Ramos (cell line): Measurements from ENCODE around the gene GHDC.
"Not testable (repeated sequence)": the region's sequence is repeated elsewhere in the genome, so short reads cannot be mapped to it uniquely, and the experiment has no call there.

Experiments used
- in situ Hi-C: fragments of 300-500 bp; cut with MboI; formaldehyde crosslinking; loops from one replicate; pipeline ENCODE4 v1.14.3; 2022; ENCODE audit warnings: low sequenced_read_pairs; ENCODE audit not compliant: unreplicated experiment

Gene GHDC

DNA sequence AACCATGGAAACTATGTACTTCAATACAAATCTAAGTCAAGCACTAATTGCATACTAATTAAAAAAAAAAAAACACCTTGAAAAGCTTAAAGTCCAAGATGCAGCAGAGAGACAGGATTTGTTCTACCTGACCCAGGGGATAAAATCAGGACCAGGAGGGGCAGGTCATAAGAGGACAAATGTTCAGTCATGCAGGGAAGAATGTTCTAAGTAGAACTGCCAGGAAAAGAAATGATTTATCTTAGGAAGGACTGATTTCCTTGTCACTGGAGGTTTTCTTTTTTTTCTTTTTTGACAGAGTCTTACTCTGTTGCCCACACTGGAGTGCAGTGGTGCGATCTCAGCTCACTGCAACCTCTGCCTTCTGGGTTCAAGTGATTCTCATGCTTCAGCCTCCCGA is 9.1 kb upstream of the GHDC start:
- in situ Hi-C loops = no loop called here

DNA sequence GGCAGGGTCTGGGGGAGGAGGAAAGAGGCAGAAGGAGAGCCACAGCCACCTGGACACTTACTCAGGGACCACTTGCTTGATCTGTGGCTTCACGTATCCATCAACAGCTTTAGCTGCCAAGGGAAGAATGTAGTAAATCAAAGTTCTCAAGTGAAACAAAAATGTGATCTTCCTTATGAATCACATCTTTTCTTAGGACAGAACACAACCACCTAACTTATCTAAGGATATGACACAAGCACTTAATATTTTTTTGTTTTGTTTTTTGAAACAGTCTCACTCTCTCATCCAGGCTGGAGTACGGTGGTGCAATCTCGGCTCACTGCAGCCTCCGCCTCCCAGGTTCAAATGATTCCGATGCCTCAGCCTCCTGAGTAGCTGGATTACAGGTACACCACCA is 8.4 kb upstream of the GHDC start:
- in situ Hi-C loops = no loop called here

DNA sequence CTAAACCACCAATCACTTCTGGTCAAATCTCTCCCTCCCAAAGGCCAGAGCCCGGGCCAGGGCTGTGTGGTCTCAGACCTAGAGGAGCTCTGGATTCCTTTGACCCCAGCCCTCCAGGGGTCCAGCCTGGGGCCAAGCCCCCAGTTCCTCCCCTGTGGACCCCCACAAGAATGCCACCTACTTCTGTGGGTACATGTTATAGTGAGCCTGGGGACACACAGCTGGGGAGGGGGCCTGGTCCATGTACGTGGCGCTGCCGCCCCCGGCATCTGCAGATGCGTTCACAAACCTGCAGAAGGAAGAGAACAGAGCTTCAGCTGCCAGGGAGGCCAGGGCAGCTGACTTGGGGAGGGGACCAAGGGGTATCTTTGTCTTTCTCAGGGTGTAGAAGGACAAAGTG is 7.9 kb upstream of the GHDC start:
- in situ Hi-C loops = no loop called here

DNA sequence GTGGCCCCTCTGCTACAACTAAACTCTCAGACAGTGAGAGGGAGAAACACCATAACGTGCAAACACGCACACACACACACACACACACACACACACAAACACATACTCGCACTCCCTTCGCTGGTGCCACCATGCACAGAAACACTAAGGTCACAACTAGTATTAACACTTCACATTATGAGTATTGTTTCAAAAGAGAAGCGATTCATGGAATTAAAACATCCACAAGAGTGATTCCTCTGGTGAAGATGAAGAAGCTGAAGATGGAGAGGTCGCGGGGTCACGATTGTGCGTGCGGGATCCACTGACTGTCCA is 7.1 kb upstream of the GHDC start:
- in situ Hi-C loops = no loop called here

DNA sequence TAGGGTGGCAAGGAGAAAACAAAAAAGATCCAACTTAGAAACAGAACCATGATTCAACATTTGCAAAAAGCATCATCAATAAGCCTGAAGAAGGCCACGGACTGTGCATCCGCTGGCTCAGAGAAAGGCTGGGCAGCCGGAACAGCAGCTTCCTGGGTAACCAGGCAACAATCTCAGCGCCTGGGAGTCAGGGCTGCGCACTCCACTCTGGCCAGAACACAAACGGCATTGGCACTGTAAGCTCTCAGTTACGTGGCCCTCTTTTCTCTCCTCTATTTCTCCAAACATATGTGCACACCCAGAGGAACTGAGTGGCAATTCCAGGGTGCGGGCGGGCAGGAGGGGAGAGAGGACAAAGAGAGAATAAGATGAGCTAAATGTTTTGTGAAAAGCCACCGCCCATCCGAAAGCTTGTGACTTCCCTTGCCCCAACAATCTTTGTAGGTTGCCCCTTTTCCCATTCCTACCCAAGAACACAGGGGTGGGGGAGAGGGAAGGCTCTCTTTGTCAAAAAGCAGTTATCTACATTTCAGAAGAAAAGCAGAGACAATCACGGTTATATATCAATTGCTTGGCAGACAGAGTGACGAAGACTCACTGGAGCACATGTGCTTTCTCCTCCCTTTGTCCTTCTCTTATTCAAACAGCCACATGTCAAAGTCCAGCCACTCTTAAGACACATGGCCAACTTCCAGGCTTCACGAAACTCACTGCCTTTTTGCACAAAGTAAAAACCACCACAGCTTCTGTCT is 6.6 kb upstream of the GHDC start:
- in situ Hi-C loops = no loop called here

DNA sequence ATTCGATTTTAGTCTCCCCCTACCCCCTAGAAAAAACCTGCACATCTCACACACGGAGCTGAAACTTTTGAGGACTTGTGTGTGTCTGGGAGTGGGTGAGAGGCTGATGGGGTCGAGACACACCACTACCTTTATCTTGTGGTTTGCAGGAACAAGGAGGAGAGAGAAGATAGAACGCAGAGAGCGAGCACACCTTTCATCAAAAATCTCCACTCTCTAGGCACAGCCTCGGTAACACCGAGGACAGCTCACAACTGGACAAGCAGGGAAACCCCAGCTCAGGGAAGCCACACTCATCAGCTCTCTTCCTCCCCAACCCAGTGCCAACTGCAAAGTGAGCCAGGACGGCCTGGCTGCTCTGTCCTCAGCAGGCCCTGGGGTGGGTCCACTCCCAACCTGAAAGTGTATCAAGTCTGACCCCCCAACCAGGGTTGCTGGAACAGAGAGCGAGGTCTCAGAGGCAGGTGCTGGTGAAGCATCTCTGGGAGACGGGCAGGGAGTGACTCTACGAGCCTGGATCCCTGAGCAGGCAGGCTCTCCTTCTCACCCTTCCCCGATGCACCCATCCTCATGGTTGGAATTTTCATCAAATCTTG is 5.2 kb upstream of the GHDC start:
- in situ Hi-C loops = no loop called here

DNA sequence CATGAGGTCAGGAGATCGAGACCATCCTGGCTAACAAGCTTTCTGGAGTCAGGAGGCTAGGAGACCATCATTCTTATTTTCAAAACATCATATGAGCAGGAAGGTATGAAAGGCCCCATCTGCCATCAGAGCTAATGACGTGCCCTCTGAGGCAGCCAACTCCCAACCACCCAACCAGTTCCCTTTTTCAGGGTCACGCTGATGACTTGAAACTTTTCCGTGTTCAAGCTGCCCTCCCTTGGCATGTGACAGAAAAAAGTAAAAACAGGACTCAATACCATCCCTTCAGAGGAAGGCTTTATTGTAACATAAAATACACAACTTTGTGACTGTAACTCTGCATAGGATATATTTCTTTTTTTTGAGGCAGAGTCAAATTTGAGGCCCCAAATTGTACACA is 4.6 kb upstream of the GHDC start:
- in situ Hi-C loops = no loop called here

DNA sequence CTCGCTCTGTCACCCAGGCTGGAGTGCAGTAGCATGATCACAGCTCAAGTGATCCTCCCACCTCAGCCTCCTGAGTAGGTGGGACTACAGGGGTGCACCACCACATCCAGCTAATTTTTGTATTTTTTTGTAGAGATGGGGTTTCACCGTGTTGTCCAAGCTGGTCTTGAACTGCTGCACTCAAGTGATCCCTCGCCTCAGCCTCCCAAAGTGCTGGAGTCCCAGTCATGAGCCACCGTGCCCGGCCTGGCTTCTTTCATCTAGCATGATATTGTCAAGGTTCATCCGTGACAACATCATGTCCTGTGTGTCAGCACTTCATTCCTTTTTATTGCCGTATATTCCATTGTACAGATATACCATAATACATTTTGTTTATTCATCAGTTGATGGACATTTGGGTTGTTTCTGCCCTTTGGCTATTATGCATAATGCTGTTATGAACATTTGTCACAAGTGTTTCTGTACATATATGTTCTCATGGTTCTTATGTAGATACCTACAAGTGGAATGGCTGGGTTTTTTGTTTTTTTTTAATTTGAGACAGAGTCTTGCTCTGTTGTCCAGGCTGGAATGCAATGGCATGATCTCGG is 3.4 kb upstream of the GHDC start:
- in situ Hi-C loops = no loop called here

DNA sequence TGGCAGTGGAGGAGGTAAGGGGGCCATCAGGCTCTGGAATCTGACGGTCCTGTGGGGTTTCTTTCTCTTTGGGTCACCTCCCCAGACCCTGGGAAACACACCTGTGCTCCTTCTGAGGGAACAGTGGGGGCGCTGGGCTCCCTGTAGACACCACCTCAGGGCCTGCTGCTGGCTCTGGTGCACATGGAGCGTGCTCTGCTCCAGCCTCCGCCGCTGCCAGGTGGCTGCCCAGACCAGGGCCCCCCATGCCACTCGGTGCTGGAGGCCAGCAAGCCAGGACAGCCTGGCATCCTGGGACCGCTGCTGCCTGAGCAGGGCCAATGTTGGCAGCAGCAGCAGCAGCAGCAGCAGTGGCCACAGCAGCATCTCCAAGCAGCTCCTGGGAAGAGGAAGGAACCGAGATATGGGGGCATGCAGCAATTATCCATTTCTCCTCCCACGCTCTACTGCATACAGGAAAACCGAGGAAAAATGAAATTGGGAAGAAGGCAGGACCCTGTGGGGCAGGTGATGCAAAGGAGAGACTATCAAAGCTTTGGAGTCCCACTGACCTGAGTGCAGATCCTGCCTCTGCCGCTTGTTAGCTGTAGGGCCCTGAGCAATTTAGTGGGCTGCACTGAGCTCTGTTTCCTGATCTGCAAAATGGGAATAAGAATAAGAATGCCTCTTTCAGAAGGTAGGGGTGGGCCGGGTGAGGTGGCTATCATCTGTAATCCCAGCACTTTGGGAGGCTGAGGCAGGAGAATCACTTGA is 902 bp downstream of the GHDC start:
- in situ Hi-C loops = no loop called here

DNA sequence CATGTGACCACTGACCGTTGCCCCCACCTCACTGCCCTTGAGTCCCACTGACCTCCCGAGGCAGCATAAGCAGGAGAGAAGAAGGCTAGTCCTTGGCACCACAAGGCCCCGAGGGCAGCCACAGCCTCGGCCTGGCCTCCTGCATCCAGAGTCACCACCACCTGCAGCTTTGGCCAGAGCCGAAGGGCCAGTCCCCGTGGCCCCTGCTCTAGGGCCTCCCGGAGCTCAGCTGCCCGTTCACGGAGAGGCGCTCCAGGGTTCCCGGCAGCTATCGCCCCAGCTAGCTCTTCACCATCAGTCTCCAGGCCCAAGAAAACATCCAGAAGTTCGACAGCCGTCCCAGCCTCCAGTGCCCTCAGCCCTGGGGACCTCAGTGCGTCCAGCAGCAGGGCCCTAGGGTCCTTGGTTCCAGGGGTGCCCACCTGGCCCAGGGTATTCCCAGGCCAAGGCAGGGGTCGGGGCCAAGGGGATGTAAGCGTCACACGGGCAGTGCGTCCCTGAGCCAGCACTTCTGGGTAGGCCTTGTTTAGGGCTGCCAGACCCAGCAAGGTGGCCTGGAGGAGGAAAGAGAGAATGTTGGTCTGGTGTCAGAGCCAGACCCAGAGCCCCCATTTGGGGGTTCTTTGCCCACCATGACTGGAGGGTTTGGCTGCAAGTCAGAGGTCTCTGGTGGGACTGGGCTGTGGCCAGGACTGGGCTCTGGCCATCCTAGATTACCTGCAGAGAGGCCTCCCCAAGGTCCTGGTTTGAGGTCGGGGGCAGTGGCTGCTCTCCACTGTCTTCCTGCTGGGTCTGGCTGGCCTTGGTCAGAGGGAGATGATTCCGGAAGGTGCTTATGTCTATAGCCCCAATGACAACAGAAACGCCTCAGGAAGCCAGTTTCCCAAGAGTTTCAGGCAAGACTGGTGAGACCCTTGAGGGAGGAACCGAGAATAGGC is 1.8 kb downstream of the GHDC start:
- in situ Hi-C loops = no loop called here

DNA sequence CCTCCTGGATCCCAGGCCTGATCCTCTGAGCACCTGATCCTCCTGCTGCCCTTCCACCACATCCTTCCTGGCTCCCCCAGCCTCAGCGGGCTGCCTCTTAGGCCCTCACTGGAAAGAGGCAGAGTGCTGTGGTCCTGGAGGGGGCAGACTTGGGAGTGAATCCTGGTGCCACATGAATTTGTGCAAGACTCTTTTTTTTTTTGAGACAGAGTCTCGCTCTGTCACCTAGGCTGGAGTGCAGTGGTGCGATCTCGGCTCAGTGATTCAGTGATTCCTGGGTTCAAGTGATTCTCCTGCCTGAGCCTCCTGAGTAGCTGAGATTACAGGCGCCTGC is 3.1 kb downstream of the GHDC start:
- in situ Hi-C loops = no loop called here

DNA sequence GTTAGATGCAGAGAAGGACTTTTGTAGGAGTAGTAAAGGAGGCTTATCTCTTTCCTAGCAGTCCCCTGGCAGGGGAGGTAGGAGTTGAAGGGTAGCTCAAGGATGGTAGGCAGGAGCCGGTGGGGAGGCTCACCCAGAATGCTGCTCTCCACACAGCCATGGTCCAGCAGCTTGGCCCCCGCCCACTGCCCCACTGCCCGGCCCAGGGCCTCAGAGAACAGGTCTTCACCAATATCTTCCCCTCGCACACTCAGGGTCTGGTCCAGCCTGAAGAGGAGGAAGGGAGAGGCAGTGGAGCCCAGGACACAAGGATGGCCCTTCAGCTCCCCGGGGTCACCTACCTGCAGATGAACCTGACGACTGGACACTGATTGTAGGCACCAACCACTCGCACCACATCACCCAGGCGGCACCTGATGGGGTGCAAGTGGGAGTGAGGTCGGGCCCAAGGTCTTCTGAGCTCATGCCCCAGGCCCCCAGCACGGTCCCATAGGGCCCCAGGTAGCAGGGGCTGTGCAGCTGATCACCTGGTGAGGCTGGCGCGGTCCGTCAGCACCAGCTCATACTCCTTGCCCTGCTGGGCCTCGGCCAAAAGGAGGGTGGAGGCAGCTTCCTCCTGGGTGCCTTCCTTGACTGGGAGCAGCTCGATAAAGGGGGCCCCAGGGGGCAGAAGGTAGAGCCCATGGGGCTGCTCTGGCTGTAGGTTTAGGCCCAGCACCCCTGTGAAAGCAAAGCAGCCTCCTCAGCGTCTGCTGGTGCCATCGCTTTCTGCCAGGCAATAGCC is 3.6 kb downstream of the GHDC start:
- in situ Hi-C loops = no loop called here

DNA sequence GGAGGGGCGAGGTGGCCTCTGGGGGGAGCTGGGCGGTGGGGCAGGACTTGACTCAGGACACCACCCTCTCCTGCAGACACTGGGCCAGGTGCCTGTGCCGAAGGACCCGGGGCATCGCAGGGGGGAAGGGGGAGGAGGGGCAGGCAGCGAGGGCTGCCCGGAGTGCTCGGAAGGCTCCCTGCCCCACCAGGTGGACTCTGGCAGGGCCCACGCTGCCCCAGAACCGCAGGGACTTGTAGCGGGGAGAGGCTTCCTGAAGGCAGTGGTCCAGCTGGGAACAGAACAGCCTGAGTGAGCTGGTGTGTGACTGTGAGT is 4.7 kb downstream of the GHDC start:
- in situ Hi-C loops = no loop called here

DNA sequence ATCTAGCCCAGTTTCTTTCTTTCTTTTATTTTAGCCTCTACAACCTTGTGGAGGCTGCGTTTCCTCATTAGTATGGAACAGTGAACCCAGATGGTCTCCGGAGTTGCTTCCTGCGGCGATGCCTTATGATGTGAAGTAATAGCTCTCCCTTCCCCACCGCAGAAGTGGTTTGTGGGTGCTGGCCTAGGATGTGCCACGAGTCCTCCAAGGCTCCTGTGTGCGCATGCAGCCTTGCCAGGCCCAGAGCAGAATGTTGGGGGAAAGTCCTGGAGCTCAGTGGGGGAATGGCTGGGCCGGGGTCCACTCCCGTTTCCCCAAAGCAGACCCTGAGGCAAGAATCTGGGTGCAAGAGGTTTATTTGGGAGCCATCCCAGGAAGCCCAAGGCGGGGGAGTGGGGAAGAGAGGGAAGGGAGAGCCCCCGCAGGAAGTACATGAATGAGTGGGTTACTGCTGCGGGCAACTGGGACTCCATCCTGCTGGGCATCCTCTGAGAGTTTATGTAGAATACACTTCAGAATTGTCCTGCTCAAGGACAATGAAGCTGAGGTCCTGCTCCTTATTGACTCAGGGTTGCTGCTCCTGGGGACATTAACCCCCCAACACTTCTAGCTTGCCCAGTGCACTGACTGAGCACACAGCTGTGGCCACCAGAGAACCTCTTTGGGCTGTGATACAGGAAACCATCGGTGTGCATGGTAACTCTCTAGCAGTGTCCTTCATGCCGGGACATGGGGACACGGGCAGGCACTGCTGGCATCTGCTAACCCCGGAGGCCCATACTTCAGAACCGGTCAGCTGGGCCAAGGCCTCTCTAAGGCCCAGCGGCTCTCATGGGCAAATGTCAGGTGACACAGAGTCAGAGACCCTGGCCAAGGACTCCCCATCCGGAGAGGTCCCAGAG is 5.3 kb downstream of the GHDC start:
- in situ Hi-C loops = no loop called here

DNA sequence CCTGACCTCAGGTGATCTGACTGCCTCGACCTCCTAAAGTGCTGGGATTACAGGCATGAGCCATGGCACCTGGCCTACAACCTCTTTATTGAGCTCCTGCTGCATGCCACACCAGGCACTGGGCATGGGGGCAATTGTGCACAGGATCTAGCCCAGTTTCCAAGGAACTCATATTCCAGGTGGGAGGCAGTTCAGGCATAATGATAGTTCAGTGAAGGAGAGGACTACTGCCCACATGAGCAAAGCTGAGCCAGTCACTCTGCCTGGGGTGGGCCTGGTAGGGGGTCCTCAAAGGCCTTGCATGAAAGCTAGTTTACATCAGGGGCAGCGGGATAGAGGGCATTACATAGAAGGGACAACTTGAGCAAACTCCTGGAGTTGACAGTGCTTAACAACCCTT is 6.5 kb downstream of the GHDC start:
- in situ Hi-C loops = no loop called here

DNA sequence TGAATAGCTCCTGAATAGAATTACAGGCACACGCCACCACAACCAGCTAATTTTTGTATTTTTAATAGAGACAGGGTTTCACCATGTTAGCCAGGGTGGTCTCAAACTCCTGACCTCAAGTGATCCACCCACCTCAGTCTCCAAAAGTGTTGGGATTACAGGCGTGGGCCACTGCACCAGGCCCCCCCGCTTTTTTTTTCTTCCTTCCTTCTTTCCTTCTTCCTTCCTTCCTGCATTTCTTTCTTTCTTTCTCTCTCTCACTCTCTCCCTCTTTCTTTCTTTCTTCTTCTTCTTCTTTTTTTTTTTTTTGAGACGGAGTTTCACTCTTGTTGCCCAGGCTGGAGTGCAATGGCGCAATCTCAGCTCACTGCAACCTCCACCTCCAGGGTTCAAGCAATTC is 8.1 kb downstream of the GHDC start:
- in situ Hi-C loops = not testable (repeated sequence)

DNA sequence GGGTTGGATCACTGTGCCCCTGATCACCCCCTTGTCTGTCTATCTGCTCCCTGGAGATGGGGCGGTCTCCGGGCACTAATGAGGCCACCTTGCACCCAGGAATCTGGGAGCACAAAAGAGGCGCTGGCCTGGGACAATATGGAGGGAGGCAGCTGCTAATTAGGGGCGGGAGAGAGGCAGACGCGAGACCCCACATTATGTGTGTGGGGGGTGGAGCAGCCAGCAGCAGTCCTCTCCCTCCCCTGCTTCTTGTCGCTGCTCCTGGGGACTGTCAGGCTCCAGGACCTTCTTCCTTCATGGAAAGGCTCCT is 8.7 kb downstream of the GHDC start:
- in situ Hi-C loops = no loop called here

DNA sequence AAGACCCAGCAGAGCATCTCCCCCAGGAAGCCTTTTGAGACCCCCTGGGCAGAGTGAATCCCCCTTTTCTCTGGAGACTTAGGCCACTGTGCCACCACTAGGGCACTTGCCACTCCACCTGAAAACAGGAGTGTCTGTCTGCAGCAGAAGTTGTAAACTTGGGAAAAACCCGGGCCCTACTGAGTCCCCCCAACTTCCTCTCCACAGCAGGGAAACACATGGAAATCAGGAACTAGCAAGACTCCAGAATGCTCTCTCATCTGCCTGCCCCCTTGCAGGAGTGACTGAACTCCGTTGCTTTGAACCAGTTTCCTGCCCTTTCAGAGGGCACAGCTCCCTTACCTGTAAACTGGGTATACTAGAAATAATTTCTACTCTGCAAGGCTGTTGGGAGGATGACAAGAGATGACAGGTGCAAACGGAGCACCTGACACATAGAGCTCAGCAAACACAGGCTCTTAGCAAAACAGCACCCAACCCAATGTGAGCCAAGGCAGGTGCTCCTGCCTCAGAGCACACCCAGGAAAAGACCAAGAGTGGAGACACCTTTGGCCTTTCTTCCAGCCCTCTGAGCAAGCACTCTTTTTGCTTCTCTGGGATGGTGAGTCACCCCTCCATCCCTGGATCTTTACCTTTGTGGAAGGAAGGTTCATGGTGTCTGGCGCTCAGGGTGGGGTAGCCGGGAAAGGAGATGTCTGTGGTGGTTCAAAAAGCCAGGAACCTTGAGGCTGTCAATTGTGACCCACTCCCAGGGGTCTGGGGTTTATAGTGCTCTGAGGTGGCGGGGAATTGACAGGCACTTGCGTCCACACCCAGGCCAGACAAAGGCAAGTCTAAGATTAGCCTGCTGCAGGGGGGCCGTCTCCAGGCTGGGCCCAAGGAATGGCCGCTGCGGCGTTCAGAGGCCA is 9.3 kb downstream of the GHDC start, which contains the start of gene HCRT:
TSS of gene HCRT (minus strand) at position 740 of the 908 bp plus-strand sequence. CDS start at position 653, 87 bp downstream.
- in situ Hi-C loops = no loop called here
